ENCODE measurements around the gene SPATA6. TPM values are rescaled to one million over a fixed set of nuclear protein-coding genes. Genes with fewer than 3 reads are reported as not detected.

SPATA6 gene
- total and polyA plus RNA-seq, 2 of the 13 experiments (the other 11 are each of a cell fraction or from before 2014, with no cell fraction given), result 0.81 to 3.3 TPM

- TF ChIP-seq POLR2AphosphoS5 (IDR thresholded peaks at IDR 0.05; ENCODE audit: low read depth, low read length) (peak; percentile 16; the same call in 1 of the 2 replicates), RFX1 (IDR thresholded peaks at IDR 0.05) (no peak)
- no peak overlapping the region for H3K9ac ChIP-seq (ENCODE audit: insufficient read depth, low read depth, low read length)
- in situ Hi-C loops (cut with HindIII; ENCODE audit: extremely low pct_ligation_motif_present, low pct_unique_long_range_greater_than_20kb) (no loop called here), intact Hi-C loops (cut with micrococcal nuclease; ENCODE audit: unreplicated experiment) (no loop called here)
- peaks cover 12 to 29% of the 10 kb centered on the region in 2 experiments for H3K36me3 ChIP-seq (replicated peaks in 1 of 2; ENCODE audit: control insufficient read depth in 1 of 2, insufficient read depth in 2 of 2, low read length in 2 of 2)
- H3K4me1 ChIP-seq (ENCODE audit: insufficient read depth, low read length), result no peaks in the 10 kb centered on the region
- no peak overlapping the region for H3K4me3 ChIP-seq (replicated peaks in 1 of 3; ENCODE audit: insufficient read depth in 1 of 3, low read depth in 2 of 3, low read length in 3 of 3)
- FAIRE-seq (no peak), DNase-seq (ENCODE audit: low spot score) (no peak), ATAC-seq (no peak)
- 94% methylated on average over 3 of the region's 4 CpGs for WGBS (ENCODE audit: low lambda C conversion rate)
- no peaks in the 10 kb centered on the region for H4K20me1 ChIP-seq (ENCODE audit: insufficient read depth, low read length)
- H2AFZ ChIP-seq (ENCODE audit: low read length), result no peak overlapping the region
- POLR2A ChIA-PET, result no interaction called here
- H3K4me2 ChIP-seq (ENCODE audit: low read depth, low read length), result no peak overlapping the region
- no TSS peak for BruUV-seq (replicated peaks)
- H3K79me2 ChIP-seq (ENCODE audit: insufficient read depth, low read length), result no peaks in the 10 kb centered on the region
- CTCF ChIA-PET (ENCODE audit: low intra/inter-chr PET ratio, low total read pairs), result no interaction called here
- no peaks in the 10 kb centered on the region for H3K27me3 ChIP-seq (ENCODE audit: control insufficient read depth in 1 of 2, insufficient read depth in 2 of 2, low read length in 2 of 2)
- H3K27ac ChIP-seq (ENCODE audit: extremely low read length, insufficient read depth, low read length), result no peak overlapping the region
- no peaks in the 10 kb centered on the region for H3K9me3 ChIP-seq (ENCODE audit: low read length)
Measured at GRCh38 chr1:48248356-48248755, 223.6 kb downstream of the SPATA6 start.

- TF ChIP-seq AKNA (CRISPR knock-in tag; IDR thresholded peaks at IDR 0.05; ENCODE audit: borderline replicate concordance) (no peak), CENPX (CRISPR knock-in tag; IDR thresholded peaks at IDR 0.05) (no peak), ZNF256 (CRISPR knock-in tag; conservative IDR thresholded peaks at IDR 0.05) (no peak)
Measured at GRCh38 chr1:48246727-48247126, 225.3 kb downstream of the SPATA6 start.

More at GRCh38 chr1:48246727-48247126, 225.3 kb downstream of the SPATA6 start:
- ChIA-PET CTCF (ENCODE audit: low intra/inter-chr PET ratio, low total read pairs) (no interaction called here), POLR2A (no interaction called here)
- BruUV-seq (replicated peaks), result no TSS peak
- H3K79me2 ChIP-seq (ENCODE audit: insufficient read depth, low read length), result no peaks in the 10 kb centered on the region
- in situ Hi-C loops (cut with HindIII; ENCODE audit: extremely low pct_ligation_motif_present, low pct_unique_long_range_greater_than_20kb), result no loop called here
- peaks cover 16 to 35% of the 10 kb centered on the region in 2 experiments for H3K36me3 ChIP-seq (replicated peaks in 1 of 2; ENCODE audit: control insufficient read depth in 1 of 2, insufficient read depth in 2 of 2, low read length in 2 of 2)
- 100% methylated on average over 1 of the region's 1 CpG for WGBS (ENCODE audit: low lambda C conversion rate)
- DNase-seq (ENCODE audit: low spot score) (no peak), ATAC-seq (no peak), FAIRE-seq (no peak)
- H3K4me1 ChIP-seq (ENCODE audit: insufficient read depth, low read length), result peaks cover 12% of the 10 kb centered on the region
- no peaks in the 10 kb centered on the region for H3K27me3 ChIP-seq (ENCODE audit: control insufficient read depth in 1 of 2, insufficient read depth in 2 of 2, low read length in 2 of 2)
- intact Hi-C loops (cut with micrococcal nuclease; ENCODE audit: unreplicated experiment), result no loop called here
- H3K9me3 ChIP-seq (ENCODE audit: low read length), result no peaks in the 10 kb centered on the region
- H2AFZ ChIP-seq (ENCODE audit: low read length), result no peak overlapping the region
- no peak overlapping the region for H3K27ac ChIP-seq (ENCODE audit: extremely low read length, insufficient read depth, low read length)
- H4K20me1 ChIP-seq (ENCODE audit: insufficient read depth, low read length), result no peaks in the 10 kb centered on the region
- H3K4me2 ChIP-seq (ENCODE audit: low read depth, low read length), result no peak overlapping the region
- no peak overlapping the region for H3K4me3 ChIP-seq (replicated peaks in 1 of 3; ENCODE audit: insufficient read depth in 1 of 3, low read depth in 2 of 3, low read length in 3 of 3)
- no peak overlapping the region for H3K9ac ChIP-seq (ENCODE audit: insufficient read depth, low read depth, low read length)

Small RNA genes within 50 kb of the gene (small RNA-seq; reads per million reads assigned to genes)
- gene RNU4-61P (ENCODE audit: insufficient read depth in 2 of 3, insufficient read length in 3 of 3, low read depth in 2 of 3, low replicate concordance in 1 of 3), result 0 to 0.10 (median 0) reads per million in 3 experiments
- gene RNU6-723P (ENCODE audit: insufficient read depth in 2 of 3, insufficient read length in 3 of 3, low read depth in 2 of 3, low replicate concordance in 1 of 3), result 0 reads per million in 3 experiments

Other genes with a start within 250 kb of the SPATA6 start
- 12.5 and 42.0 TPM in 2 replicates for gene SLC5A9, start 249.5 kb downstream of the SPATA6 start, total RNA-seq (2016; rRNA removed; fragmentation: Illumina TruSeq; extraction: Trizol)
- gene SLC5A9, start 249.5 kb downstream of the SPATA6 start, polyA plus RNA-seq (2011; rRNA removed), result 65.0 and 66.4 TPM in 2 replicates

Measured in HepG2 (cell line).